HepG2 (cell line): ENCODE measurements around the gene CLEC16A. TPM values are rescaled to one million over a fixed set of nuclear protein-coding genes. Genes with fewer than 3 reads are reported as not detected.

Experiments used
- ARID2 ChIP-seq: sonication (generic); formaldehyde crosslinking; IDR thresholded peaks from 2 replicates; pipeline ENCODE4 v1.8.1; 2022; ENCODE audit warnings: mild to moderate bottlenecking, missing genetic modification reagents, borderline replicate concordance
- BORCS8-MEF2B ChIP-seq: sonication (generic); formaldehyde crosslinking; IDR thresholded peaks from 2 replicates; pipeline ENCODE4 v1.8.0; 2022; ENCODE audit warnings: mild to moderate bottlenecking, missing genetic modification reagents
- HMGA1 ChIP-seq: sonication (generic); formaldehyde crosslinking; conservative IDR thresholded peaks from 2 replicates; pipeline ENCODE4 v1.4.0; 2020; ENCODE audit warnings: missing genetic modification reagents
- IKZF1 ChIP-seq: fragments of 450-650 bp; IDR thresholded peaks from 2 replicates; pipeline ENCODE4 v1.7.1; 2016
- MLLT10 ChIP-seq: sonication (generic); formaldehyde crosslinking; IDR thresholded peaks from 2 replicates; pipeline ENCODE4 v1.4.0; 2020; ENCODE audit warnings: missing genetic modification reagents
- PAWR ChIP-seq: sonication (generic); formaldehyde crosslinking; IDR thresholded peaks from 2 replicates; pipeline ENCODE4 v1.4.0; 2020; ENCODE audit warnings: missing genetic modification reagents, mild to moderate bottlenecking, borderline replicate concordance
- SP1 ChIP-seq, 2 experiments: fragments of 450-650 bp in 1 of 2; sonication (generic) in 1 of 2; formaldehyde crosslinking in 1 of 2; IDR thresholded peaks; 2 replicates each; pipeline versions ENCODE4 v1.4.0 to v1.6.1; 2016 to 2020; ENCODE audit warnings: missing genetic modification reagents in 1 of 2
- SRSF4 ChIP-seq: fragments of 200-400 bp; formaldehyde crosslinking; IDR thresholded peaks from one replicate; pipeline ENCODE4 v1.6.1; 2018; ENCODE audit warnings: mild to moderate bottlenecking, low read depth, low read length, moderate library complexity; ENCODE audit not compliant: poor library complexity, severe bottlenecking
- XBP1 ChIP-seq: sonication (generic); formaldehyde crosslinking; IDR thresholded peaks from 2 replicates; pipeline ENCODE4 v1.5.0; 2020; ENCODE audit warnings: missing genetic modification reagents
- ZBTB3 ChIP-seq: sonication (generic); formaldehyde crosslinking; IDR thresholded peaks from 2 replicates; pipeline ENCODE4 v1.4.0; 2020; ENCODE audit warnings: low read depth, mild to moderate bottlenecking, moderate library complexity, missing genetic modification reagents, borderline replicate concordance
- ZFP90 ChIP-seq: sonication (generic); formaldehyde crosslinking; IDR thresholded peaks from 2 replicates; pipeline ENCODE4 v1.8.0; 2022; ENCODE audit warnings: missing genetic modification reagents, mild to moderate bottlenecking, inconsistent platforms, borderline replicate concordance
- ZNF343 ChIP-seq: sonication (generic); formaldehyde crosslinking; IDR thresholded peaks from 2 replicates; pipeline ENCODE4 v1.4.0; 2020; ENCODE audit warnings: mild to moderate bottlenecking, missing genetic modification reagents
- ZNF430 ChIP-seq: sonication (generic); formaldehyde crosslinking; IDR thresholded peaks from 2 replicates; pipeline ENCODE4 v1.9.0; 2021; ENCODE audit warnings: mild to moderate bottlenecking, missing genetic modification reagents
- ZNF556 ChIP-seq: sonication (generic); formaldehyde crosslinking; IDR thresholded peaks from 2 replicates; pipeline ENCODE4 v1.4.0; 2020; ENCODE audit warnings: mild to moderate bottlenecking, missing genetic modification reagents, borderline replicate concordance
- ZNF607 ChIP-seq: sonication (generic); formaldehyde crosslinking; IDR thresholded peaks from 2 replicates; pipeline ENCODE4 v1.5.1; 2020; ENCODE audit warnings: missing genetic modification reagents, mild to moderate bottlenecking, borderline replicate concordance
- ZNF674 ChIP-seq: sonication (generic); formaldehyde crosslinking; IDR thresholded peaks from 2 replicates; pipeline ENCODE4 v1.5.0; 2020; ENCODE audit warnings: low read depth, mild to moderate bottlenecking, missing genetic modification reagents
- polyA plus RNA-seq, 8 experiments: library from polyadenylated mRNA; depleted of rRNA in 3 of 8; stranded (reverse) in 7 of 8; unstranded in 1 of 8; fragments of >200 nt; fragmentation: Illumina TruSeq in 4 of 8; extraction: Trizol in 4 of 8; gene quantifications; 2 replicates each; pipeline versions ENCODE4 v1.2.1 to v1.2.3, GENCODE V29; 2011 to 2016; ENCODE audit warnings: low read depth in 4 of 8, missing spikeins in 1 of 8, mixed read lengths in 1 of 8; ENCODE audit not compliant: insufficient read depth in 1 of 8
- total RNA-seq, 5 experiments: library from RNA; depleted of rRNA; stranded (reverse); fragments of >200 nt; fragmentation: Illumina TruSeq; extraction: Trizol; gene quantifications; 2 replicates each; pipeline ENCODE4 v1.2.3, GENCODE V29; 2016; ENCODE audit warnings: low read depth in 1 of 5
- TF ChIP-seq, protein P1 (sequence below): sonication (generic); formaldehyde crosslinking; IDR thresholded peaks from 2 replicates; pipeline ENCODE4 v1.4.0; 2020; ENCODE audit warnings: missing genetic modification reagents
- TF ChIP-seq, protein P2 (sequence below): sonication (generic); formaldehyde crosslinking; IDR thresholded peaks from 2 replicates; pipeline ENCODE4 v1.8.0; 2022; ENCODE audit warnings: mild to moderate bottlenecking, missing genetic modification reagents; ENCODE audit not compliant: insufficient replicate concordance
- TF ChIP-seq, protein P3 (sequence below): sonication (generic); formaldehyde crosslinking; IDR thresholded peaks from 2 replicates; pipeline ENCODE4 v1.8.0; 2022; ENCODE audit warnings: mild to moderate bottlenecking, missing genetic modification reagents, borderline replicate concordance
- TF ChIP-seq, protein P4 (sequence below): sonication (generic); formaldehyde crosslinking; IDR thresholded peaks from 2 replicates; pipeline ENCODE4 v1.4.0; 2020; ENCODE audit warnings: missing genetic modification reagents, borderline replicate concordance

The CLEC16A gene
- total and polyA plus RNA-seq, 2 of the 13 experiments (the other 11 are each of a cell fraction or from before 2014, with no cell fraction given) = 8.5 to 10.3 TPM

DNA sequence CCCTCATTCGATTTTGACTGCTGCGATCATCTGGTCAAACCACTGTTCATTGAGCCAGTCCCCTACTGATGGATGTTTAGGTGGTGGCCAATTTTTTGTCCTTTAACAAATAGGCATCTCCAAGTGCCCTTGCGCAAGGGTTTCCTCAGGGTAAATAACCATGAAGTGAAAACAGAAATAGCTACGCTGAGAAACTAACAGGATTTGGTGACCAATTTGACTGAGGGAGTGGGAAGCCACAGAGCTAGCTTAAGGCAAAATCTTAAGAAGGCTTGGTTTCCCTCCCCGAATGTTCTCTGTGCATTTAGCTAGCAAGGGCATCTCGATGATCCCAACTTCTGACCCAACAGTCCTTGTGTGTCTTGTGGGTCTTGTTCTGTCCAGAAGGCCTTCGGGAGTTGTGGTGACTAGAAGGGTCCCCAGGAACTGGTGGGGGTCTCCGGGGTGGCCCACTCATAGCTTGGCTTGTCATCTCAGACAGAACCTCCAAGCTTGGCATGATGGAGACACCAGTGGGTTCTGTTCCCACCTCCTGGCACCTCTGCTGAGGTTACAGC is 194.5 kb downstream of the CLEC16A start (continued):
- no peak for TF ChIP-seq ZNF607 (CRISPR knock-in tag)
- TF ChIP-seq, protein P1, sequence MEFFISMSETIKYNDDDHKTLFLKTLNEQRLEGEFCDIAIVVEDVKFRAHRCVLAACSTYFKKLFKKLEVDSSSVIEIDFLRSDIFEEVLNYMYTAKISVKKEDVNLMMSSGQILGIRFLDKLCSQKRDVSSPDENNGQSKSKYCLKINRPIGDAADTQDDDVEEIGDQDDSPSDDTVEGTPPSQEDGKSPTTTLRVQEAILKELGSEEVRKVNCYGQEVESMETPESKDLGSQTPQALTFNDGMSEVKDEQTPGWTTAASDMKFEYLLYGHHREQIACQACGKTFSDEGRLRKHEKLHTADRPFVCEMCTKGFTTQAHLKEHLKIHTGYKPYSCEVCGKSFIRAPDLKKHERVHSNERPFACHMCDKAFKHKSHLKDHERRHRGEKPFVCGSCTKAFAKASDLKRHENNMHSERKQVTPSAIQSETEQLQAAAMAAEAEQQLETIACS (CRISPR knock-in tag) = no peak
- no peak for TF ChIP-seq BORCS8-MEF2B
- TF ChIP-seq ARID2 = no peak
- TF ChIP-seq IKZF1 = no peak
- TF ChIP-seq ZBTB3 (CRISPR knock-in tag) = no peak
- no peak for TF ChIP-seq XBP1 (CRISPR knock-in tag)
- no peak for TF ChIP-seq SP1 (IDR thresholded peaks at IDR 0.05)
- TF ChIP-seq SP1 (CRISPR knock-in tag; IDR thresholded peaks at IDR 0.05) = 0 out of 2 replicates have a peak, but pooled peaks have one; percentile 22
- TF ChIP-seq, protein P2, sequence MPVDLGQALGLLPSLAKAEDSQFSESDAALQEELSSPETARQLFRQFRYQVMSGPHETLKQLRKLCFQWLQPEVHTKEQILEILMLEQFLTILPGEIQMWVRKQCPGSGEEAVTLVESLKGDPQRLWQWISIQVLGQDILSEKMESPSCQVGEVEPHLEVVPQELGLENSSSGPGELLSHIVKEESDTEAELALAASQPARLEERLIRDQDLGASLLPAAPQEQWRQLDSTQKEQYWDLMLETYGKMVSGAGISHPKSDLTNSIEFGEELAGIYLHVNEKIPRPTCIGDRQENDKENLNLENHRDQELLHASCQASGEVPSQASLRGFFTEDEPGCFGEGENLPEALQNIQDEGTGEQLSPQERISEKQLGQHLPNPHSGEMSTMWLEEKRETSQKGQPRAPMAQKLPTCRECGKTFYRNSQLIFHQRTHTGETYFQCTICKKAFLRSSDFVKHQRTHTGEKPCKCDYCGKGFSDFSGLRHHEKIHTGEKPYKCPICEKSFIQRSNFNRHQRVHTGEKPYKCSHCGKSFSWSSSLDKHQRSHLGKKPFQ (CRISPR knock-in tag) = no peak
- TF ChIP-seq PAWR (CRISPR knock-in tag) = 0 out of 2 replicates have a peak, but pooled peaks have one; percentile 58
- TF ChIP-seq, protein P3, sequence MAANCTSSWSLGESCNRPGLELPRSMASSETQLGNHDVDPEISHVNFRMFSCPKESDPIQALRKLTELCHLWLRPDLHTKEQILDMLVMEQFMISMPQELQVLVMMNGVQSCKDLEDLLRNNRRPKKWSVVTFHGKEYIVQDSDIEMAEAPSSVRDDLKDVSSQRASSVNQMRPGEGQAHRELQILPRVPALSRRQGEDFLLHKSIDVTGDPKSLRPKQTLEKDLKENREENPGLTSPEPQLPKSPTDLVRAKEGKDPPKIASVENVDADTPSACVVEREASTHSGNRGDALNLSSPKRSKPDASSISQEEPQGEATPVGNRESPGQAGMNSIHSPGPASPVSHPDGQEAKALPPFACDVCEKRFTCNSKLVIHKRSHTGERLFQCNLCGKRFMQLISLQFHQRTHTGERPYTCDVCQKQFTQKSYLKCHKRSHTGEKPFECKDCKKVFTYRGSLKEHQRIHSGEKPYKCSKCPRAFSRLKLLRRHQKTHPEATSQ (CRISPR knock-in tag) = no peak
- TF ChIP-seq, protein P4, sequence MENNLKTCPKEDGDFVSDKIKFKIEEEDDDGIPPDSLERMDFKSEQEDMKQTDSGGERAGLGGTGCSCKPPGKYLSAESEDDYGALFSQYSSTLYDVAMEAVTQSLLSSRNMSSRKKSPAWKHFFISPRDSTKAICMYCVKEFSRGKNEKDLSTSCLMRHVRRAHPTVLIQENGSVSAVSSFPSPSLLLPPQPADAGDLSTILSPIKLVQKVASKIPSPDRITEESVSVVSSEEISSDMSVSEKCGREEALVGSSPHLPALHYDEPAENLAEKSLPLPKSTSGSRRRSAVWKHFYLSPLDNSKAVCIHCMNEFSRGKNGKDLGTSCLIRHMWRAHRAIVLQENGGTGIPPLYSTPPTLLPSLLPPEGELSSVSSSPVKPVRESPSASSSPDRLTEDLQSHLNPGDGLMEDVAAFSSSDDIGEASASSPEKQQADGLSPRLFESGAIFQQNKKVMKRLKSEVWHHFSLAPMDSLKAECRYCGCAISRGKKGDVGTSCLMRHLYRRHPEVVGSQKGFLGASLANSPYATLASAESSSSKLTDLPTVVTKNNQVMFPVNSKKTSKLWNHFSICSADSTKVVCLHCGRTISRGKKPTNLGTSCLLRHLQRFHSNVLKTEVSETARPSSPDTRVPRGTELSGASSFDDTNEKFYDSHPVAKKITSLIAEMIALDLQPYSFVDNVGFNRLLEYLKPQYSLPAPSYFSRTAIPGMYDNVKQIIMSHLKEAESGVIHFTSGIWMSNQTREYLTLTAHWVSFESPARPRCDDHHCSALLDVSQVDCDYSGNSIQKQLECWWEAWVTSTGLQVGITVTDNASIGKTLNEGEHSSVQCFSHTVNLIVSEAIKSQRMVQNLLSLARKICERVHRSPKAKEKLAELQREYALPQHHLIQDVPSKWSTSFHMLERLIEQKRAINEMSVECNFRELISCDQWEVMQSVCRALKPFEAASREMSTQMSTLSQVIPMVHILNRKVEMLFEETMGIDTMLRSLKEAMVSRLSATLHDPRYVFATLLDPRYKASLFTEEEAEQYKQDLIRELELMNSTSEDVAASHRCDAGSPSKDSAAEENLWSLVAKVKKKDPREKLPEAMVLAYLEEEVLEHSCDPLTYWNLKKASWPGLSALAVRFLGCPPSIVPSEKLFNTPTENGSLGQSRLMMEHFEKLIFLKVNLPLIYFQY (CRISPR knock-in tag) = no peak
- TF ChIP-seq ZNF430 = peak; percentile 89; the same call in 1 of the 2 replicates
- TF ChIP-seq HMGA1 (CRISPR knock-in tag) = no peak
- no peak for TF ChIP-seq ZNF674 (CRISPR knock-in tag)
- TF ChIP-seq SRSF4 = no peak
- TF ChIP-seq ZNF343 = no peak
- TF ChIP-seq ZNF556 (CRISPR knock-in tag) = no peak
- TF ChIP-seq MLLT10 (CRISPR knock-in tag) = no peak
- TF ChIP-seq ZFP90 = no peak
